NT2/D1 (cell line): ENCODE data around the gene GRK5.

Source experiments
- SUZ12 ChIP-seq: IDR thresholded peaks from 2 replicates; pipeline ENCODE4 v1.6.1; 2011; ENCODE audit not compliant: insufficient read length, insufficient read depth; ENCODE audit errors: extremely low read depth
- ZNF274 ChIP-seq: IDR thresholded peaks from 2 replicates; pipeline ENCODE4 v1.6.1; 2011; ENCODE audit warnings: mild to moderate bottlenecking, low read depth, low read length

- TF ChIP-seq ZNF274 (no peak), SUZ12 (no peak)
These were observed 189.3 kb downstream of the GRK5 start for GRCh38 chr10:119396709-119397071.
